BJ (cell line): Measurements from ENCODE around the gene VSX2. TPM values are rescaled to one million over a fixed set of nuclear protein-coding genes. Genes with fewer than 3 reads are reported as not detected.

Experiments
- CTCF ChIA-PET: fragments of 350-600 bp; formaldehyde crosslinking; extraction: SDS; loops from one replicate; lab custom pipeline; 2021; ENCODE audit warnings: antibody characterized with exemption, inconsistent platforms; lab: Yijun Ruan, JAX
- POLR2A ChIA-PET: fragments of 300-600 bp; sonication (Branson Sonifier 250); formaldehyde crosslinking; extraction: SDS; loops from one replicate; lab custom pipeline; 2021; ENCODE audit warnings: antibody characterized with exemption; lab: Charles Lee
- DNase-seq: peaks from one replicate; pipeline ENCODE4 v3.0.0-alpha.2; 2011; ENCODE audit warnings: low read depth
- H3K27me3 ChIP-seq: 2 replicates; pipeline ENCODE4 v1.6.0; 2011; ENCODE audit warnings: low read length; ENCODE audit not compliant: control insufficient read depth, insufficient read depth
- H3K36me3 ChIP-seq: 2 replicates; pipeline ENCODE4 v1.5.1; 2011; ENCODE audit warnings: low read length; ENCODE audit not compliant: control insufficient read depth, insufficient read depth
- H3K4me3 ChIP-seq: 2 replicates; pipeline ENCODE4 v1.5.1; 2011; ENCODE audit warnings: low read depth, mild to moderate bottlenecking, control low read depth, low read length
- CTCF ChIP-seq: IDR thresholded peaks from 2 replicates; pipeline ENCODE4 v1.5.1; 2011; ENCODE audit warnings: low read depth, mild to moderate bottlenecking, control low read depth, inconsistent platforms, low read length, moderate library complexity; ENCODE audit not compliant: insufficient read depth
- polyA plus RNA-seq: library from polyadenylated mRNA; depleted of rRNA; stranded (reverse); fragments of >200 nt; gene quantifications from 2 replicates; pipeline ENCODE4 v1.2.3, GENCODE V29; 2011

Gene VSX2
- polyA plus RNA-seq, 1 experiment = not detected

DNA sequence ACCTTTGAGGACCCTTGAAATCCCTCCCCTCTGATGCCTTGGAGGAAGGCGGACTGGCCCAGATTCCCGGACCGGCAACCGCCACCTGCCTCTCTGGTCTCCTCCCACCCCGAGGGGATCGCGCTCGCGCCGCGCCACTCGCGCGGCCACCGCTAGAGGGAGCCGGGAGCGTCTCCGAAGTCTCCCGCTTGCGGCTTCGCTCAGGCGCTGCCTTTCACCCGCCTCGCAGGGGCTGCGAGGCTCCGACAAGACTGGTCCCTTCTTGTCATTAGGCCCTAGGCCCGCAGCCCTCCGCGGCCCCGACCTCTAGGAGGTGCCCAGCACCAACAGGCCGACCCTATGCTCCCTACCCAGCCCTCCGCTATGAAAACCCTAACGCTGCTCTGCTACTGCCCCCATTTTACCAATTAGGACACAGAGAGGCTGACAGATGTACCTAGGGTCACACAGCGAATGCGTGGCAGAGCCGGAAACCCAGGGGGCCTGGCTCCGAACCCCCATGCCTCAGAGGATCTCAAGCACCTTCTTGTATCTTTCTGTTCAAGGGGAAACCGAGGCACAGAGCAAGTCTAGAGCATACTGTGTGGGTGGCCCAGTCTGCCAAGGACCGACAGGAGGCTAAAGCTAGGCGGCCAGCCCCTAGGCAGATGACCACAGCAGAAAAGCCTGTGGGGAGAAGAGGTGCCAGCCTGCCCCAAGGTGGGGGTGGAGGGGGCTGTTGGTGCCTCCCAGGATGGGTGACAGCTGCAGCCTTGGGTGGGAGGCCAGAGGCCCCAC is 21.4 kb upstream of the VSX2 start:
- Histone ChIP-seq H3K27me3 (peaks cover 29% of the 10 kb centered on the region), H3K36me3 (no peaks in the 10 kb centered on the region), H3K4me3 (peak overlapping the region; percentile 18; the same call in 1 of the 2 replicates)
- no peak for DNase-seq
- TF ChIP-seq CTCF = peak; percentile 100
- POLR2A ChIA-PET = no interaction called here
- CTCF ChIA-PET = interaction anchor here (0.6 to 2.6 kb wide), 15 partner anchors 7 to 107 kb away, joined by 3 to 18 read pairs (median 4); no protein-coding TSS in a partner anchor

DNA sequence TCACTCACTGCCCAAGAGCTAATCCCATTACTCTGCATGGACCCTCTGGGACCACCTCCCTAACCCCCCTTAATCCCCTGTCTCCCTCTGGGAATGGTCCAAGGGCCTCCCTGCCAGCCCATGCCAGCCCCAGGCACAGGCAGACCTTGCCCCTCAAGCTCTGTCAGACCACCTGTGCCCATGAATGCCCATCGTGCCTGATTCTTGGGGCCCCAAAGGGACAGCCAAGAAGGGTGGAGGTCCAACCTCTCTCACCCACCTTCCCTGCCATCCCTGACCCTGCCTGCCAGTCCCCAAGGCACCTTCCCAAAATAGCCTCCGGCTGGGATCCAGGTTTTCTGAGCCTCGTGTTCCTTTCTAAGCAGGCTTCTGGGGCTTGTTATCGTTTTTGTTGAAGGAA is 20.8 kb upstream of the VSX2 start:
- DNase-seq = no peak
- H3K27me3 ChIP-seq = peaks cover 28% of the 10 kb centered on the region
- CTCF ChIA-PET = interaction anchor here (0.6 to 2.6 kb wide), 15 partner anchors 10 to 107 kb away, joined by 3 to 18 read pairs (median 4); partner anchors contain the start of gene VSX2
- no peaks in the 10 kb centered on the region for H3K36me3 ChIP-seq
- no peak overlapping the region for H3K4me3 ChIP-seq
- POLR2A ChIA-PET = no interaction called here
- no peak for TF ChIP-seq CTCF

GRCh38 chr14:74219277-74220205 is 19.7 kb upstream of the VSX2 start:
- Histone ChIP-seq H3K36me3 (no peaks in the 10 kb centered on the region), H3K27me3 (peaks cover 26% of the 10 kb centered on the region), H3K4me3 (no peak overlapping the region)
- POLR2A ChIA-PET = no interaction called here
- DNase-seq = no peak
- TF ChIP-seq CTCF = no peak
- CTCF ChIA-PET = interaction anchor here (0.8 to 2.6 kb wide), 11 partner anchors 11 to 90 kb away, joined by 3 to 18 read pairs (median 4); partner anchors contain the start of gene VSX2

GRCh38 chr14:74220991-74221390 is 18.3 kb upstream of the VSX2 start:
- ChIA-PET POLR2A (no interaction called here), CTCF (interaction anchor here (1.0 to 2.2 kb wide), 2 partner anchors 9 to 31 kb away, joined by 3 to 7 read pairs; no protein-coding TSS in a partner anchor)
- Histone ChIP-seq H3K36me3 (no peaks in the 10 kb centered on the region), H3K4me3 (no peak overlapping the region), H3K27me3 (peaks cover 29% of the 10 kb centered on the region)
- DNase-seq = no peak
- no peak for TF ChIP-seq CTCF
